ENCODE results near the gene MASP1.

MASP1 gene

GRCh38 chr3:187286467-187287059, 5.0 kb downstream of the MASP1 start:
- no peak for ATAC-seq
- TF ChIP-seq ZFP3 (CRISPR knock-in tag; IDR thresholded peaks at IDR 0.05) (no peak), PPARA (CRISPR knock-in tag; IDR thresholded peaks at IDR 0.05; ENCODE audit: borderline replicate concordance) (no peak), OSR1 (CRISPR knock-in tag; IDR thresholded peaks at IDR 0.05) (no peak), PATZ1 (CRISPR knock-in tag; IDR thresholded peaks at IDR 0.05; ENCODE audit: borderline replicate concordance) (no peak)

- TF ChIP-seq POU6F1 (CRISPR knock-in tag; IDR thresholded peaks at IDR 0.05; ENCODE audit: borderline replicate concordance, low read depth) (no peak), SNAI2 (CRISPR knock-in tag; IDR thresholded peaks at IDR 0.05) (no peak), ZC3H10 (CRISPR knock-in tag; IDR thresholded peaks at IDR 0.05) (no peak), ISL1 (CRISPR knock-in tag; IDR thresholded peaks at IDR 0.05) (no peak), CSDC2 (CRISPR knock-in tag; IDR thresholded peaks at IDR 0.05) (no peak), BACH2 (CRISPR knock-in tag; IDR thresholded peaks at IDR 0.05; ENCODE audit: borderline replicate concordance) (no peak), TOX (CRISPR knock-in tag; IDR thresholded peaks at IDR 0.05; ENCODE audit: borderline replicate concordance) (no peak)
- no peak for ATAC-seq
Measured at GRCh38 chr3:187281191-187281714, 10.3 kb downstream of the MASP1 start.

GRCh38 chr3:187280644-187281043, 10.9 kb downstream of the MASP1 start:
- TF ChIP-seq SNAI2 (CRISPR knock-in tag; IDR thresholded peaks at IDR 0.05) (no peak), TSHZ2 (CRISPR knock-in tag; IDR thresholded peaks at IDR 0.05) (no peak), PATZ1 (CRISPR knock-in tag; IDR thresholded peaks at IDR 0.05; ENCODE audit: borderline replicate concordance) (no peak)
- ATAC-seq, result no peak

GRCh38 chr3:187277129-187277462, 14.4 kb downstream of the MASP1 start:
- no peak for ATAC-seq
- no peak for TF ChIP-seq CREB5 (CRISPR knock-in tag; IDR thresholded peaks at IDR 0.05; ENCODE audit: low read depth)
- TF ChIP-seq PATZ1 (CRISPR knock-in tag; IDR thresholded peaks at IDR 0.05; ENCODE audit: borderline replicate concordance), result no peak
- TF ChIP-seq ZNF8 (CRISPR knock-in tag; IDR thresholded peaks at IDR 0.05), result no peak
- TF ChIP-seq TOX (CRISPR knock-in tag; IDR thresholded peaks at IDR 0.05; ENCODE audit: borderline replicate concordance), result no peak
- TF ChIP-seq PPARA (CRISPR knock-in tag; IDR thresholded peaks at IDR 0.05; ENCODE audit: borderline replicate concordance), result no peak
- TF ChIP-seq ZC3H10 (CRISPR knock-in tag; IDR thresholded peaks at IDR 0.05), result no peak
- no peak for TF ChIP-seq CSDC2 (CRISPR knock-in tag; IDR thresholded peaks at IDR 0.05)
- TF ChIP-seq RARB (CRISPR knock-in tag; IDR thresholded peaks at IDR 0.05), result no peak
- TF ChIP-seq ZNF70 (CRISPR knock-in tag; IDR thresholded peaks at IDR 0.05), result no peak
- TF ChIP-seq ARNTL (CRISPR knock-in tag; IDR thresholded peaks at IDR 0.05; ENCODE audit: borderline replicate concordance, low read depth), result no peak
- TF ChIP-seq ZNF565 (CRISPR knock-in tag; conservative IDR thresholded peaks at IDR 0.05; ENCODE audit: low read depth), result no peak
- TF ChIP-seq TSHZ2 (CRISPR knock-in tag; IDR thresholded peaks at IDR 0.05), result no peak
- no peak for TF ChIP-seq BACH2 (CRISPR knock-in tag; IDR thresholded peaks at IDR 0.05; ENCODE audit: borderline replicate concordance)

All from SK-N-SH treated with all-trans-retinoic acid at 6 μM for 48 hours (cell line).